NOMO-1 treated with DMSO at 0.1 percent for 48 hours (cell line): ENCODE data around the gene PCDHB16.
"Not testable (repeated sequence)": the region's sequence is repeated elsewhere in the genome, so short reads cannot be mapped to it uniquely, and the experiment has no call there.

Experiments used
- DNase-seq: peaks from one replicate; lab custom pipeline; 2025; ENCODE audit not compliant: unreplicated experiment; lab: John Stamatoyannopoulos, UW

Gene PCDHB16

GRCh38 chr5:141225421-141225820 is 43.2 kb downstream of the PCDHB16 start:
- DNase-seq: not testable (repeated sequence)

GRCh38 chr5:141234109-141234667 is 52.0 kb downstream of the PCDHB16 start:
- DNase-seq: no peak
